ENCODE data around the gene SOX6.

DNA sequence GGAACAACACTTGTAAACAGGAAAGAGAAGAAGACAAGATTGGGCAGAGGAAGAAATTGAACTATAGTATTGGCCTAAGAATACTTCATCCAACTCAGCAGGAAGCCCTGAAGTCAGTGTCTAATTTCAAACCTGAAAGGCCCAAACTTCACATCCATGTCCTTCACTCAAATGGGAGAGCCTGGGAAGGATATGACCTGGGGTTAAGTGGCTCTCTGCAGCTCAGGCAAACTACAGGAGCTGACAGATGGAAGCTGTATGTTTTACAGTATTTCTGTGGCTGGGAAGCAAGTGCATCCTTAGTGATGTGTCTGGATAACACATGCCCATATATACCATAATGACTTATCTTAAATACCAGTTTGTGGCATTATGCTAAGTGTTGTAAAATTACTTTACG lies 196.2 kb downstream of the SOX6 start:
- no peak for TF ChIP-seq ZNF143 (CRISPR knock-in tag; IDR thresholded peaks at IDR 0.05)
- TF ChIP-seq POLR2A (IDR thresholded peaks at IDR 0.05; ENCODE audit: insufficient read depth in 1 of 2, low read depth in 2 of 2, low read length in 2 of 2), result no peak
- no peak for TF ChIP-seq FOXA1 (IDR thresholded peaks at IDR 0.05)
- TF ChIP-seq FOXA1 (CRISPR knock-in tag; IDR thresholded peaks at IDR 0.05), result no peak
- no peak for TF ChIP-seq ZNF136 (CRISPR knock-in tag; IDR thresholded peaks at IDR 0.05; ENCODE audit: low read depth)
